IMR-90 (cell line): Measurements from ENCODE around the gene NCKAP5. TPM values are rescaled to one million over a fixed set of nuclear protein-coding genes. Genes with fewer than 3 reads are reported as not detected.

Source experiments
- ATAC-seq: fragments of 200-7000 bp; cut with Tn5 transposase; 2 replicates; pipeline ENCODE4 v1.9.1; 2020; ENCODE audit warnings: low read depth, mild to moderate bottlenecking, moderate library complexity
- BruUV-seq: library from RNA; stranded (reverse); fragments of 400-500 nt; replicated peaks from 2 replicates; lab custom pipeline; 2021; lab: Mats Ljungman, UMichigan
- CTCF ChIA-PET: fragments of 300-600 bp; formaldehyde crosslinking; extraction: SDS; loops from one replicate; lab custom pipeline; 2021; ENCODE audit warnings: antibody characterized with exemption; lab: Yijun Ruan, JAX
- POLR2A ChIA-PET: fragments of 300-600 bp; sonication (Branson Sonifier 250); formaldehyde crosslinking; loops from one replicate; lab custom pipeline; 2022; ENCODE audit warnings: antibody characterized with exemption; ENCODE audit not compliant: unreplicated experiment; lab: Charles Lee
- DNase-seq: peaks from one replicate; pipeline ENCODE4 v3.0.0; 2013
- H2AFZ ChIP-seq: replicated peaks from 2 replicates; pipeline ENCODE3; 2013; ENCODE audit warnings: low read length, mild to moderate bottlenecking; ENCODE audit not compliant: poor library complexity
- H2AK5ac ChIP-seq: 2 replicates; pipeline ENCODE4 v1.6.1; 2013; ENCODE audit warnings: low read depth, low read length, inconsistent platforms
- H2AK9ac ChIP-seq: replicated peaks from 2 replicates; pipeline ENCODE3; 2013; ENCODE audit warnings: mild to moderate bottlenecking, low read depth, low read length, moderate library complexity; ENCODE audit not compliant: poor library complexity
- H2BK120ac ChIP-seq: 2 replicates; pipeline ENCODE4 v1.6.1; 2013; ENCODE audit warnings: low read depth, low read length, inconsistent platforms
- H2BK15ac ChIP-seq: 3 replicates; pipeline ENCODE4 v1.6.1; 2013; ENCODE audit warnings: low read depth, low read length, inconsistent platforms
- H2BK20ac ChIP-seq: 2 replicates; pipeline ENCODE4 v1.6.1; 2013; ENCODE audit warnings: low read depth, mild to moderate bottlenecking, inconsistent platforms, low read length, moderate library complexity
- H2BK5ac ChIP-seq: 2 replicates; pipeline ENCODE4 v1.6.1; 2013; ENCODE audit warnings: mild to moderate bottlenecking, low read depth, low read length, inconsistent platforms; ENCODE audit not compliant: poor library complexity, severe bottlenecking
- H3K14ac ChIP-seq: replicated peaks from 2 replicates; pipeline ENCODE4 v1.6.1; 2013; ENCODE audit warnings: low read depth, low read length, inconsistent platforms
- H3K18ac ChIP-seq: 2 replicates; pipeline ENCODE4 v1.6.1; 2013; ENCODE audit warnings: low read depth, low read length, control low read depth
- H3K23ac ChIP-seq: 2 replicates; pipeline ENCODE4 v1.6.1; 2013; ENCODE audit warnings: low read depth, low read length, inconsistent platforms
- H3K27ac ChIP-seq: 2 replicates; pipeline ENCODE4 v1.5.1; 2013; ENCODE audit warnings: mild to moderate bottlenecking, control low read depth, low read length; ENCODE audit not compliant: insufficient read depth
- H3K27me3 ChIP-seq: 2 replicates; pipeline ENCODE4 v1.6.1; 2013; ENCODE audit warnings: low read length; ENCODE audit not compliant: control insufficient read depth, insufficient read depth
- H3K36me3 ChIP-seq: 2 replicates; pipeline ENCODE4 v1.6.1; 2013; ENCODE audit warnings: low read length, mixed read lengths; ENCODE audit not compliant: control insufficient read depth, insufficient read depth
- H3K4ac ChIP-seq: 2 replicates; pipeline ENCODE4 v1.6.1; 2013; ENCODE audit warnings: low read depth, low read length, inconsistent platforms
- H3K4me1 ChIP-seq: 2 replicates; pipeline ENCODE4 v1.6.1; 2013; ENCODE audit warnings: low read length, mixed read lengths; ENCODE audit not compliant: control insufficient read depth, insufficient read depth
- H3K4me2 ChIP-seq: 2 replicates; pipeline ENCODE4 v1.6.1; 2013; ENCODE audit warnings: low read depth, mild to moderate bottlenecking, control low read depth, low read length, moderate library complexity
- H3K4me3 ChIP-seq: 2 replicates; pipeline ENCODE4 v1.5.1; 2013; ENCODE audit warnings: low read depth, mild to moderate bottlenecking, control low read depth, low read length, moderate library complexity; ENCODE audit not compliant: insufficient read depth
- H3K56ac ChIP-seq: 2 replicates; pipeline ENCODE4 v1.6.1; 2013; ENCODE audit warnings: low read length, inconsistent platforms; ENCODE audit not compliant: insufficient read depth; ENCODE audit errors: extremely low read depth
- H3K79me1 ChIP-seq, 2 experiments: 2 replicates each; pipeline ENCODE4 v1.6.1; 2013; ENCODE audit warnings: low read length in 2 of 2, inconsistent platforms in 1 of 2, low read depth in 1 of 2
- H3K9ac ChIP-seq: 2 replicates; pipeline ENCODE4 v1.6.1; 2013; ENCODE audit warnings: low read depth, low read length, control low read depth
- H3K9me1 ChIP-seq: 2 replicates; pipeline ENCODE4 v1.6.1; 2013; ENCODE audit warnings: low read length, inconsistent platforms; ENCODE audit not compliant: insufficient read depth
- H3K9me3 ChIP-seq: 2 replicates; pipeline ENCODE4 v1.6.1; 2013; ENCODE audit warnings: low read length; ENCODE audit not compliant: control insufficient read depth, insufficient read depth
- H4K20me1 ChIP-seq: 2 replicates; pipeline ENCODE4 v1.6.1; 2013; ENCODE audit warnings: low read length, inconsistent platforms; ENCODE audit not compliant: insufficient read depth
- H4K5ac ChIP-seq: 2 replicates; pipeline ENCODE4 v1.6.1; 2013; ENCODE audit warnings: mild to moderate bottlenecking, low read depth, low read length, control low read depth
- H4K8ac ChIP-seq, 2 experiments: 2 replicates each; pipeline ENCODE4 v1.6.1; 2013; ENCODE audit warnings: low read depth in 2 of 2, low read length in 2 of 2, control low read depth in 1 of 2, inconsistent platforms in 1 of 2
- H4K91ac ChIP-seq: 2 replicates; pipeline ENCODE4 v1.6.1; 2013; ENCODE audit warnings: low read depth, low read length, inconsistent platforms; ENCODE audit not compliant: insufficient read depth
- BHLHE40 ChIP-seq: fragments of 150-350 bp; IDR thresholded peaks from 2 replicates; pipeline ENCODE4 v1.6.1; 2016; ENCODE audit warnings: mild to moderate bottlenecking, low read depth, low read length
- CEBPB ChIP-seq: IDR thresholded peaks from 2 replicates; pipeline ENCODE4 v1.6.1; 2012; ENCODE audit warnings: low read depth, low read length, improper control_type of control experiment
- CHD1 ChIP-seq: IDR thresholded peaks from 2 replicates; pipeline ENCODE4 v1.6.1; 2012; ENCODE audit warnings: low read depth, low read length, improper control_type of control experiment
- FOS ChIP-seq: fragments of 150-350 bp; IDR thresholded peaks from 2 replicates; pipeline ENCODE4 v1.6.1; 2016; ENCODE audit warnings: low read depth, low read length
- MAFK ChIP-seq: IDR thresholded peaks from 2 replicates; pipeline ENCODE4 v1.6.1; 2012; ENCODE audit warnings: low read depth, low read length, improper control_type of control experiment
- MAZ ChIP-seq: IDR thresholded peaks from 2 replicates; pipeline ENCODE4 v1.6.1; 2012; ENCODE audit warnings: low read depth, mild to moderate bottlenecking, low read length, improper control_type of control experiment, moderate library complexity, borderline replicate concordance
- MXI1 ChIP-seq: IDR thresholded peaks from 2 replicates; pipeline ENCODE4 v1.6.1; 2012; ENCODE audit warnings: low read depth, mild to moderate bottlenecking, low read length, moderate library complexity, borderline replicate concordance
- NFE2L2 ChIP-seq: fragments of 150-350 bp; IDR thresholded peaks from 2 replicates; pipeline ENCODE4 v1.6.1; 2016; ENCODE audit warnings: low read depth, mild to moderate bottlenecking, low read length
- POLR2A ChIP-seq: IDR thresholded peaks from 2 replicates; pipeline ENCODE4 v1.6.1; 2012; ENCODE audit warnings: mild to moderate bottlenecking, low read depth, low read length
- RAD21 ChIP-seq: IDR thresholded peaks from 2 replicates; pipeline ENCODE4 v1.6.1; 2012; ENCODE audit warnings: low read length, improper control_type of control experiment
- RCOR1 ChIP-seq: IDR thresholded peaks from 2 replicates; pipeline ENCODE4 v1.6.1; 2012; ENCODE audit warnings: mild to moderate bottlenecking, low read length, improper control_type of control experiment; ENCODE audit not compliant: insufficient replicate concordance
- RFX5 ChIP-seq: IDR thresholded peaks from 2 replicates; pipeline ENCODE4 v1.8.0; 2012; ENCODE audit warnings: low read depth, mild to moderate bottlenecking, low read length, moderate library complexity
- SMC3 ChIP-seq: fragments of 150-350 bp; IDR thresholded peaks from 2 replicates; pipeline ENCODE4 v1.6.1; 2016; ENCODE audit warnings: low read depth, mild to moderate bottlenecking, antibody characterized with exemption, low read length, moderate library complexity
- WGBS, 2 experiments: methylation state at CpG; one replicate each; pipeline versions ENCODE4 v1.1.5 to v1.1.7; 2013; ENCODE audit warnings: missing lambda C conversion rate in 2 of 2; ENCODE audit not compliant: insufficient read length in 1 of 2; ENCODE audit errors: extremely low coverage in 2 of 2; 5-methylcytosine and 5-hydroxymethylcytosine counted together
- dilution Hi-C: fragments of 300-500 bp; cut with HindIII; formaldehyde crosslinking; loops from one replicate; pipeline ENCODE4 v1.14.3; 2018; ENCODE audit warnings: low sequenced_read_pairs; ENCODE audit not compliant: unreplicated experiment
- in situ Hi-C: fragments of 300-500 bp; cut with MboI; formaldehyde crosslinking; loops from 3 replicates; pipeline ENCODE4 v1.14.3; 2019; ENCODE audit warnings: low sequenced_read_pairs, inconsistent platforms, mixed read lengths
- intact Hi-C: fragments of 100-400 bp; cut with micrococcal nuclease; formaldehyde crosslinking; loops from 2 replicates; pipeline ENCODE4 v1.10.0; 2022
- polyA plus RNA-seq, 3 experiments: library from polyadenylated mRNA; depleted of rRNA; stranded (reverse); fragments of >200 nt; gene quantifications; 2 replicates each; pipeline ENCODE4 v1.2.3, GENCODE V29; 2012; ENCODE audit warnings: low replicate concordance in 1 of 3
- total RNA-seq: library from RNA; depleted of rRNA; stranded (reverse); fragments of >200 nt; gene quantifications from 2 replicates; pipeline ENCODE4 v1.2.3, GENCODE V29; 2012
- TF ChIP-seq, protein P1 (sequence below): fragments of 150-350 bp; IDR thresholded peaks from 2 replicates; pipeline ENCODE4 v1.6.1; 2016; ENCODE audit warnings: low read depth, mild to moderate bottlenecking, low read length, moderate library complexity, borderline replicate concordance
- TF ChIP-seq, protein P2 (sequence below): conservative IDR thresholded peaks from 2 replicates; pipeline ENCODE4 v1.5.1; 2012; ENCODE audit warnings: mild to moderate bottlenecking, low read depth, low read length, improper control_type of control experiment
- TF ChIP-seq, protein P3 (sequence below): fragments of 150-350 bp; IDR thresholded peaks from 2 replicates; pipeline ENCODE4 v1.6.1; 2017; ENCODE audit warnings: mild to moderate bottlenecking, antibody characterized with exemption, low read length, low read depth

NCKAP5 gene
- total and polyA plus RNA-seq, 2 of the 4 experiments (the other 2 are of a cell fraction): 2.7 to 3.9 TPM

DNA sequence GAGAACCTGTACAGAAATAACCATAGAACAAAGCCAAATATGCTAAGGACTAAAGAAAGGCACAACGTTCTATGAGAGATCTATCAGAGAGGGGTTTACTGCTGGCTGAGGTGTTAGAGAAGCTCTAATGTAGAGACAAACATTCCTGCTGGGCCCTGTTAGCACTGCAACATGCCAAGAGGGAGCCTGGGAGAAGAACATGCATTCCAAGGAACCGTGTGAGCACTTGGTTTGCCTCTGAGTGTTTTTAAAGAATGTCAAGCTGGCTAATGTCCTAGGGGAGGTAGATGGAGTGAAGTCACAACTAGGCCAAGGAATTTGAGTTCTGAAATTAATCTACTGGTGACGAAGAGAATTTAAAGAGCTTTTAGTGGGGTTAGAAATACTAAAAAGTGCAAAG is 514.0 kb downstream of the NCKAP5 start:
- peak; percentile 90 for ATAC-seq
- Histone ChIP-seq H3K9me1 (peaks cover 3% of the 10 kb centered on the region), H3K9ac (no peak overlapping the region), H2AK5ac (no peak overlapping the region), H3K4ac (no peak overlapping the region), H2BK15ac (no peak overlapping the region), H4K20me1 (peaks cover 15% of the 10 kb centered on the region; the same call in 1 of the 2 replicates), H3K4me1 (peaks cover 3% of the 10 kb centered on the region; the same call in 1 of the 2 replicates), H2AK9ac (no peak overlapping the region), H3K4me3 (no peak overlapping the region), H3K27me3 (no peaks in the 10 kb centered on the region), H4K5ac (no peak overlapping the region), H3K4me2 (no peak overlapping the region), H3K18ac (no peak overlapping the region), H3K9me3 (no peaks in the 10 kb centered on the region), H2BK120ac (no peak overlapping the region), H2AFZ (no peak overlapping the region), H4K8ac (no peak overlapping the region), H3K27ac (no peak overlapping the region), H2BK20ac (no peak overlapping the region), H3K79me1 (peaks cover 7 to 37% of the 10 kb centered on the region in 2 experiments; a peak in 2 of 4 replicates), H3K23ac (no peak overlapping the region), H3K36me3 (no peaks in the 10 kb centered on the region), H2BK5ac (no peak overlapping the region), H3K14ac (no peak overlapping the region), H4K91ac (no peak overlapping the region), H3K56ac (no peak overlapping the region)
- in situ Hi-C loops: no loop called here
- dilution Hi-C loops: no loop called here
- peak; percentile 76 for DNase-seq
- CTCF ChIA-PET: no interaction called here
- intact Hi-C loops: no loop called here
- TF ChIP-seq SMC3 (no peak), MXI1 (no peak), CEBPB (no peak), RAD21 (no peak), FOS (no peak), POLR2A (no peak), RCOR1 (no peak), CHD1 (no peak), MAZ (no peak), MAFK (no peak), RFX5 (no peak), NFE2L2 (no peak), BHLHE40 (no peak)
- TF ChIP-seq, protein P1, sequence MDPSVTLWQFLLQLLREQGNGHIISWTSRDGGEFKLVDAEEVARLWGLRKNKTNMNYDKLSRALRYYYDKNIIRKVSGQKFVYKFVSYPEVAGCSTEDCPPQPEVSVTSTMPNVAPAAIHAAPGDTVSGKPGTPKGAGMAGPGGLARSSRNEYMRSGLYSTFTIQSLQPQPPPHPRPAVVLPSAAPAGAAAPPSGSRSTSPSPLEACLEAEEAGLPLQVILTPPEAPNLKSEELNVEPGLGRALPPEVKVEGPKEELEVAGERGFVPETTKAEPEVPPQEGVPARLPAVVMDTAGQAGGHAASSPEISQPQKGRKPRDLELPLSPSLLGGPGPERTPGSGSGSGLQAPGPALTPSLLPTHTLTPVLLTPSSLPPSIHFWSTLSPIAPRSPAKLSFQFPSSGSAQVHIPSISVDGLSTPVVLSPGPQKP: no peak
- TF ChIP-seq, protein P2, sequence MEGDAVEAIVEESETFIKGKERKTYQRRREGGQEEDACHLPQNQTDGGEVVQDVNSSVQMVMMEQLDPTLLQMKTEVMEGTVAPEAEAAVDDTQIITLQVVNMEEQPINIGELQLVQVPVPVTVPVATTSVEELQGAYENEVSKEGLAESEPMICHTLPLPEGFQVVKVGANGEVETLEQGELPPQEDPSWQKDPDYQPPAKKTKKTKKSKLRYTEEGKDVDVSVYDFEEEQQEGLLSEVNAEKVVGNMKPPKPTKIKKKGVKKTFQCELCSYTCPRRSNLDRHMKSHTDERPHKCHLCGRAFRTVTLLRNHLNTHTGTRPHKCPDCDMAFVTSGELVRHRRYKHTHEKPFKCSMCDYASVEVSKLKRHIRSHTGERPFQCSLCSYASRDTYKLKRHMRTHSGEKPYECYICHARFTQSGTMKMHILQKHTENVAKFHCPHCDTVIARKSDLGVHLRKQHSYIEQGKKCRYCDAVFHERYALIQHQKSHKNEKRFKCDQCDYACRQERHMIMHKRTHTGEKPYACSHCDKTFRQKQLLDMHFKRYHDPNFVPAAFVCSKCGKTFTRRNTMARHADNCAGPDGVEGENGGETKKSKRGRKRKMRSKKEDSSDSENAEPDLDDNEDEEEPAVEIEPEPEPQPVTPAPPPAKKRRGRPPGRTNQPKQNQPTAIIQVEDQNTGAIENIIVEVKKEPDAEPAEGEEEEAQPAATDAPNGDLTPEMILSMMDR: no peak
- TF ChIP-seq, protein P3, sequence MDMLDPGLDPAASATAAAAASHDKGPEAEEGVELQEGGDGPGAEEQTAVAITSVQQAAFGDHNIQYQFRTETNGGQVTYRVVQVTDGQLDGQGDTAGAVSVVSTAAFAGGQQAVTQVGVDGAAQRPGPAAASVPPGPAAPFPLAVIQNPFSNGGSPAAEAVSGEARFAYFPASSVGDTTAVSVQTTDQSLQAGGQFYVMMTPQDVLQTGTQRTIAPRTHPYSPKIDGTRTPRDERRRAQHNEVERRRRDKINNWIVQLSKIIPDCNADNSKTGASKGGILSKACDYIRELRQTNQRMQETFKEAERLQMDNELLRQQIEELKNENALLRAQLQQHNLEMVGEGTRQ: no peak
- WGBS, 2 experiments: 0% methylated on average over 1 of the region's 3 CpGs; no CpG with 5 or more reads in 1 of the 2 experiments
- POLR2A ChIA-PET: no interaction called here
- no TSS peak for BruUV-seq
